ENCODE measurements around the gene MICB. TPM values are rescaled to one million over a fixed set of nuclear protein-coding genes. Genes with fewer than 3 reads are reported as not detected.

The MICB gene
- total RNA-seq, 1 donor from 2014 or later, result 0.52 TPM

GRCh38 chr6:31473780-31474761 lies 23.9 kb upstream of the MICB start:
- Histone ChIP-seq H3K36me3 (ENCODE audit: control insufficient read depth in 3 of 3, insufficient read depth in 3 of 3, low read length in 3 of 3) (no peaks in the 10 kb centered on the region), H3K9ac (ENCODE audit: low read depth in 1 of 3, low read length in 3 of 3) (no peak overlapping the region), H3K4me3 (ENCODE audit: low read length in 3 of 3) (no peak overlapping the region), H3K27ac (ENCODE audit: low read depth, low read length) (no peak overlapping the region), H3K4me1 (ENCODE audit: control insufficient read depth in 3 of 3, insufficient read depth in 3 of 3, low read length in 3 of 3) (peaks cover 0 to 4% (median 4%) of the 10 kb centered on the region in 3 donors), H3K9me3 (ENCODE audit: control insufficient read depth in 3 of 3, low read length in 3 of 3) (no peaks in the 10 kb centered on the region), H3K27me3 (ENCODE audit: control insufficient read depth in 3 of 3, insufficient read depth in 3 of 3, low read length in 3 of 3) (peaks cover 0 to 8% (median 0%) of the 10 kb centered on the region in 3 donors)

- no peaks in the 10 kb centered on the region for H3K36me3 ChIP-seq (ENCODE audit: control insufficient read depth in 3 of 3, insufficient read depth in 3 of 3, low read length in 3 of 3)
- H3K4me3 ChIP-seq (ENCODE audit: low read length in 3 of 3), result no peak overlapping the region
- peaks cover 0 to 11% (median 0%) of the 10 kb centered on the region in 3 donors for H3K27me3 ChIP-seq (ENCODE audit: control insufficient read depth in 3 of 3, insufficient read depth in 3 of 3, low read length in 3 of 3)
- no peak overlapping the region for H3K27ac ChIP-seq (ENCODE audit: low read depth, low read length)
- peaks cover 0 to 4% (median 0%) of the 10 kb centered on the region in 3 donors for H3K4me1 ChIP-seq (ENCODE audit: control insufficient read depth in 3 of 3, insufficient read depth in 3 of 3, low read length in 3 of 3)
- no peaks in the 10 kb centered on the region for H3K9me3 ChIP-seq (ENCODE audit: control insufficient read depth in 3 of 3, low read length in 3 of 3)
- H3K9ac ChIP-seq (ENCODE audit: low read depth in 1 of 3, low read length in 3 of 3), result no peak overlapping the region
Measured at GRCh38 chr6:31474871-31475286, 23.1 kb upstream of the MICB start.

GRCh38 chr6:31476515-31477139 lies 21.3 kb upstream of the MICB start:
- Histone ChIP-seq H3K4me1 (ENCODE audit: control insufficient read depth in 3 of 3, insufficient read depth in 3 of 3, low read length in 3 of 3) (peaks cover 0 to under 1% (median 0%) of the 10 kb centered on the region in 3 donors), H3K4me3 (ENCODE audit: low read length in 3 of 3) (no peak overlapping the region), H3K9ac (ENCODE audit: low read depth in 1 of 3, low read length in 3 of 3) (no peak overlapping the region), H3K9me3 (ENCODE audit: control insufficient read depth in 3 of 3, low read length in 3 of 3) (no peaks in the 10 kb centered on the region), H3K27me3 (ENCODE audit: control insufficient read depth in 3 of 3, insufficient read depth in 3 of 3, low read length in 3 of 3) (peaks cover 0 to 12% (median 5%) of the 10 kb centered on the region in 3 donors), H3K27ac (ENCODE audit: low read depth, low read length) (no peak overlapping the region), H3K36me3 (ENCODE audit: control insufficient read depth in 3 of 3, insufficient read depth in 3 of 3, low read length in 3 of 3) (no peaks in the 10 kb centered on the region)

- H3K4me3 ChIP-seq (ENCODE audit: low read length in 3 of 3), result no peak overlapping the region
- peaks cover 0 to 12% (median 5%) of the 10 kb centered on the region in 3 donors for H3K27me3 ChIP-seq (ENCODE audit: control insufficient read depth in 3 of 3, insufficient read depth in 3 of 3, low read length in 3 of 3)
- no peak overlapping the region for H3K27ac ChIP-seq (ENCODE audit: low read depth, low read length)
- H3K36me3 ChIP-seq (ENCODE audit: control insufficient read depth in 3 of 3, insufficient read depth in 3 of 3, low read length in 3 of 3), result no peaks in the 10 kb centered on the region
- no peak overlapping the region for H3K9ac ChIP-seq (ENCODE audit: low read depth in 1 of 3, low read length in 3 of 3)
- H3K9me3 ChIP-seq (ENCODE audit: control insufficient read depth in 3 of 3, low read length in 3 of 3), result no peaks in the 10 kb centered on the region
- no peaks in the 10 kb centered on the region for H3K4me1 ChIP-seq (ENCODE audit: control insufficient read depth in 3 of 3, insufficient read depth in 3 of 3, low read length in 3 of 3)
Measured at GRCh38 chr6:31477521-31477920, 20.4 kb upstream of the MICB start.

- H3K4me1 ChIP-seq (ENCODE audit: control insufficient read depth in 3 of 3, insufficient read depth in 3 of 3, low read length in 3 of 3), result no peaks in the 10 kb centered on the region
- H3K36me3 ChIP-seq (ENCODE audit: control insufficient read depth in 3 of 3, insufficient read depth in 3 of 3, low read length in 3 of 3), result no peaks in the 10 kb centered on the region
- no peak overlapping the region for H3K4me3 ChIP-seq (ENCODE audit: low read length in 3 of 3)
- no peak overlapping the region for H3K9ac ChIP-seq (ENCODE audit: low read depth in 1 of 3, low read length in 3 of 3)
- H3K27ac ChIP-seq (ENCODE audit: low read depth, low read length), result no peak overlapping the region
- H3K9me3 ChIP-seq (ENCODE audit: control insufficient read depth in 3 of 3, low read length in 3 of 3), result no peaks in the 10 kb centered on the region
- peaks cover 0 to 12% (median 5%) of the 10 kb centered on the region in 3 donors for H3K27me3 ChIP-seq (ENCODE audit: control insufficient read depth in 3 of 3, insufficient read depth in 3 of 3, low read length in 3 of 3)
Measured at GRCh38 chr6:31478186-31478950, 19.6 kb upstream of the MICB start.

GRCh38 chr6:31479151-31479932 lies 18.6 kb upstream of the MICB start:
- H3K9ac ChIP-seq (ENCODE audit: low read depth in 1 of 3, low read length in 3 of 3), result no peak overlapping the region
- no peak overlapping the region for H3K27ac ChIP-seq (ENCODE audit: low read depth, low read length)
- H3K36me3 ChIP-seq (ENCODE audit: control insufficient read depth in 3 of 3, insufficient read depth in 3 of 3, low read length in 3 of 3), result no peaks in the 10 kb centered on the region
- H3K4me3 ChIP-seq (ENCODE audit: low read length in 3 of 3), result no peak overlapping the region
- no peaks in the 10 kb centered on the region for H3K9me3 ChIP-seq (ENCODE audit: control insufficient read depth in 3 of 3, low read length in 3 of 3)
- no peaks in the 10 kb centered on the region for H3K4me1 ChIP-seq (ENCODE audit: control insufficient read depth in 3 of 3, insufficient read depth in 3 of 3, low read length in 3 of 3)
- peaks cover 0 to 12% (median 5%) of the 10 kb centered on the region in 3 donors for H3K27me3 ChIP-seq (ENCODE audit: control insufficient read depth in 3 of 3, insufficient read depth in 3 of 3, low read length in 3 of 3)

- Histone ChIP-seq H3K4me3 (ENCODE audit: low read length in 3 of 3) (no peak overlapping the region), H3K27ac (ENCODE audit: low read depth, low read length) (no peak overlapping the region), H3K27me3 (ENCODE audit: control insufficient read depth in 3 of 3, insufficient read depth in 3 of 3, low read length in 3 of 3) (peaks cover 0 to 12% (median 5%) of the 10 kb centered on the region in 3 donors), H3K36me3 (ENCODE audit: control insufficient read depth in 3 of 3, insufficient read depth in 3 of 3, low read length in 3 of 3) (no peaks in the 10 kb centered on the region), H3K9ac (ENCODE audit: low read depth in 1 of 3, low read length in 3 of 3) (no peak overlapping the region), H3K9me3 (ENCODE audit: control insufficient read depth in 3 of 3, low read length in 3 of 3) (no peaks in the 10 kb centered on the region), H3K4me1 (ENCODE audit: control insufficient read depth in 3 of 3, insufficient read depth in 3 of 3, low read length in 3 of 3) (no peaks in the 10 kb centered on the region)
Measured at GRCh38 chr6:31479933-31480535, 17.9 kb upstream of the MICB start.

GRCh38 chr6:31480574-31480973 lies 17.4 kb upstream of the MICB start:
- H3K27me3 ChIP-seq (ENCODE audit: control insufficient read depth in 3 of 3, insufficient read depth in 3 of 3, low read length in 3 of 3), result peaks cover 0 to 12% (median 5%) of the 10 kb centered on the region in 3 donors
- no peaks in the 10 kb centered on the region for H3K36me3 ChIP-seq (ENCODE audit: control insufficient read depth in 3 of 3, insufficient read depth in 3 of 3, low read length in 3 of 3)

GRCh38 chr6:31483392-31483791 lies 14.6 kb upstream of the MICB start:
- H3K36me3 ChIP-seq (ENCODE audit: control insufficient read depth in 3 of 3, insufficient read depth in 3 of 3, low read length in 3 of 3), result no peaks in the 10 kb centered on the region
- no peak overlapping the region for H3K4me3 ChIP-seq (ENCODE audit: low read length in 3 of 3)
- H3K4me1 ChIP-seq (ENCODE audit: control insufficient read depth in 3 of 3, insufficient read depth in 3 of 3, low read length in 3 of 3), result no peaks in the 10 kb centered on the region
- peaks cover 0 to 9% (median 5%) of the 10 kb centered on the region in 3 donors for H3K27me3 ChIP-seq (ENCODE audit: control insufficient read depth in 3 of 3, insufficient read depth in 3 of 3, low read length in 3 of 3)
- H3K9me3 ChIP-seq (ENCODE audit: control insufficient read depth in 3 of 3, low read length in 3 of 3), result no peaks in the 10 kb centered on the region
- H3K9ac ChIP-seq (ENCODE audit: low read depth in 1 of 3, low read length in 3 of 3), result no peak overlapping the region
- H3K27ac ChIP-seq (ENCODE audit: low read depth, low read length), result no peak overlapping the region

More at GRCh38 chr6:31480574-31480973, 17.4 kb upstream of the MICB start:
- Histone ChIP-seq H3K4me3 (ENCODE audit: low read length in 3 of 3) (no peak overlapping the region), H3K4me1 (ENCODE audit: control insufficient read depth in 3 of 3, insufficient read depth in 3 of 3, low read length in 3 of 3) (no peaks in the 10 kb centered on the region), H3K9me3 (ENCODE audit: control insufficient read depth in 3 of 3, low read length in 3 of 3) (no peaks in the 10 kb centered on the region), H3K9ac (ENCODE audit: low read depth in 1 of 3, low read length in 3 of 3) (no peak overlapping the region), H3K27ac (ENCODE audit: low read depth, low read length) (no peak overlapping the region)
